Endothelial cell of umbilical vein (primary cell): Measurements from ENCODE around the gene FNDC1.

Experiments
- EZH2 ChIP-seq: IDR thresholded peaks from 2 replicates; pipeline ENCODE4 v1.6.1; 2012; ENCODE audit warnings: borderline replicate concordance, low read depth, mild to moderate bottlenecking, moderate library complexity, low read length, inconsistent platforms; ENCODE audit not compliant: severe bottlenecking
- GATA2 ChIP-seq: IDR thresholded peaks from 2 replicates; pipeline ENCODE4 v1.7.0; 2011; ENCODE audit warnings: low read depth, mild to moderate bottlenecking, moderate library complexity, mixed read lengths, low read length; ENCODE audit not compliant: insufficient read length, insufficient read depth
- JUN ChIP-seq: IDR thresholded peaks from 2 replicates; pipeline ENCODE4 v1.6.1; 2011; ENCODE audit warnings: borderline replicate concordance, low read depth; ENCODE audit not compliant: insufficient read length, insufficient read depth
- MYC ChIP-seq: IDR thresholded peaks from one replicate; pipeline ENCODE4 v1.6.1; 2011; ENCODE audit warnings: mild to moderate bottlenecking, low read depth, low read length
- POLR2A ChIP-seq: IDR thresholded peaks from 2 replicates; pipeline ENCODE4 v1.6.1; 2012; ENCODE audit warnings: low read depth, mild to moderate bottlenecking, control low read depth, low read length
- POLR2AphosphoS5 ChIP-seq: IDR thresholded peaks from 2 replicates; pipeline ENCODE4 v1.6.1; 2012; ENCODE audit warnings: low read depth, mild to moderate bottlenecking, control low read depth, low read length, moderate library complexity; ENCODE audit not compliant: insufficient read depth
- TF ChIP-seq, protein P1 (sequence below), 2 donors: IDR thresholded peaks; 1 replicate in 1 of 2; 2 replicates in 1 of 2; pipeline ENCODE4 v1.5.1; 2011; ENCODE audit warnings: low read length in 2 of 2, mild to moderate bottlenecking in 2 of 2, moderate library complexity in 2 of 2, control low read depth in 1 of 2, inconsistent platforms in 1 of 2, low read depth in 1 of 2; ENCODE audit not compliant: insufficient read depth in 1 of 2; ENCODE audit errors: extremely low read depth in 1 of 2
- TF ChIP-seq, protein P2 (sequence below): IDR thresholded peaks from 2 replicates; pipeline ENCODE4 v1.6.1; 2011; ENCODE audit not compliant: insufficient read depth, insufficient read length

DNA sequence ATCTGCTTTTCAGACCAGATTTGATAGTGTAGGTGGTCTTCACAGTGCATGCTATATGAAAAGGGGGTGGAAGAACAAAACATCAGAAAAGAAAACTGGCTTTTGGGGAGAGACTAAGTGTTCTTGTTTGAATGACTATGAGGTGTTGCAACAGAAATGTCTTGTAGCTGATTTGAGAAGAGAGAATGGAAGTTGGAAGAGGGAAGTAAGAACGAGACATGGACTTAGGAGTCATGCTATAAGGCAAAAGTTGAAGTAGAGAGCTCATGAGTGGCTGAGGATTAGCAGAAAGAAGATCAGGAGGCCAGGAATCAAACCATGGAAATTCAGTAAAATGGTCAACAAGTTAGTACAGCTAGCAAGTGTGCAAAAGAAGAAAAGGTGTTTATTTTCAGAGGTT lies 32.1 kb downstream of the FNDC1 start:
- TF ChIP-seq, protein P1, sequence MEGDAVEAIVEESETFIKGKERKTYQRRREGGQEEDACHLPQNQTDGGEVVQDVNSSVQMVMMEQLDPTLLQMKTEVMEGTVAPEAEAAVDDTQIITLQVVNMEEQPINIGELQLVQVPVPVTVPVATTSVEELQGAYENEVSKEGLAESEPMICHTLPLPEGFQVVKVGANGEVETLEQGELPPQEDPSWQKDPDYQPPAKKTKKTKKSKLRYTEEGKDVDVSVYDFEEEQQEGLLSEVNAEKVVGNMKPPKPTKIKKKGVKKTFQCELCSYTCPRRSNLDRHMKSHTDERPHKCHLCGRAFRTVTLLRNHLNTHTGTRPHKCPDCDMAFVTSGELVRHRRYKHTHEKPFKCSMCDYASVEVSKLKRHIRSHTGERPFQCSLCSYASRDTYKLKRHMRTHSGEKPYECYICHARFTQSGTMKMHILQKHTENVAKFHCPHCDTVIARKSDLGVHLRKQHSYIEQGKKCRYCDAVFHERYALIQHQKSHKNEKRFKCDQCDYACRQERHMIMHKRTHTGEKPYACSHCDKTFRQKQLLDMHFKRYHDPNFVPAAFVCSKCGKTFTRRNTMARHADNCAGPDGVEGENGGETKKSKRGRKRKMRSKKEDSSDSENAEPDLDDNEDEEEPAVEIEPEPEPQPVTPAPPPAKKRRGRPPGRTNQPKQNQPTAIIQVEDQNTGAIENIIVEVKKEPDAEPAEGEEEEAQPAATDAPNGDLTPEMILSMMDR (IDR thresholded peaks at IDR 0.05; ENCODE audit: extremely low read depth in 1 of 2, insufficient read depth in 1 of 2, low read depth in 1 of 2, low read length in 2 of 2) = no peak
- TF ChIP-seq POLR2A (no peak), MYC (no peak), GATA2 (no peak), EZH2 (no peak), POLR2AphosphoS5 (no peak), JUN (no peak)
- TF ChIP-seq, protein P2, sequence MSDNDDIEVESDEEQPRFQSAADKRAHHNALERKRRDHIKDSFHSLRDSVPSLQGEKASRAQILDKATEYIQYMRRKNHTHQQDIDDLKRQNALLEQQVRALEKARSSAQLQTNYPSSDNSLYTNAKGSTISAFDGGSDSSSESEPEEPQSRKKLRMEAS = no peak
